Hematopoietic multipotent progenitor cell (in vitro differentiated cells): ENCODE data around the gene ZNF764. TPM values are rescaled to one million over a fixed set of nuclear protein-coding genes. Genes with fewer than 3 reads are reported as not detected.
"Not testable (repeated sequence)": the region's sequence is repeated elsewhere in the genome, so short reads cannot be mapped to it uniquely, and the experiment has no call there.

Experiments used
- DNase-seq, 3 donors: peaks; one replicate each; pipeline ENCODE4 v3.0.0-alpha.2; 2011 to 2015; ENCODE audit warnings: low read depth in 2 of 3, low spot score in 2 of 3
- total RNA-seq: library from RNA; depleted of rRNA; stranded (reverse); fragments of >200 nt; gene quantifications from one replicate; pipeline ENCODE4 v1.2.3, GENCODE V29; 2012

Gene ZNF764
- total RNA-seq, 1 donor, result 16.7 TPM

DNA sequence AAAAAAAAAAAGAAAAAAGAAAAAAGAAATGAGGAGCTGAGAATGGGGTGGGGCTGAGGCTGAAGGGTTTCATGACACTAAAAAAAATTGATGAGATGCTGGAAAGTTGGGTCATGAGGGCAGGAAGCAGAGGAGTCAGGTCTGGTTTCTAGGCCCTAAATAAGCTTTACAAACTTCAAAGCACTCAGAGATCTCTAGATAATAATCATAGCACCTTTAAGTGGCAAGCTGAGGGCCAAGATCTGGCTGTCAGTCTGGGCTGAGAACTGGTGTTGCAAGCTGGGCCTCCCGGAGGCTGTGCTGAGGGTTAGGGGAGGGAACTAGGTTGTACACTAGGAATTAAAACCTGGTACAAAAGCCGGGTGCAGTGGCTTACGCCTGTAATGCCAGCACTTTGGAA lies 6.4 kb downstream of the ZNF764 start:
- peak in 1 of 3 donors; percentile 43 for DNase-seq

DNA sequence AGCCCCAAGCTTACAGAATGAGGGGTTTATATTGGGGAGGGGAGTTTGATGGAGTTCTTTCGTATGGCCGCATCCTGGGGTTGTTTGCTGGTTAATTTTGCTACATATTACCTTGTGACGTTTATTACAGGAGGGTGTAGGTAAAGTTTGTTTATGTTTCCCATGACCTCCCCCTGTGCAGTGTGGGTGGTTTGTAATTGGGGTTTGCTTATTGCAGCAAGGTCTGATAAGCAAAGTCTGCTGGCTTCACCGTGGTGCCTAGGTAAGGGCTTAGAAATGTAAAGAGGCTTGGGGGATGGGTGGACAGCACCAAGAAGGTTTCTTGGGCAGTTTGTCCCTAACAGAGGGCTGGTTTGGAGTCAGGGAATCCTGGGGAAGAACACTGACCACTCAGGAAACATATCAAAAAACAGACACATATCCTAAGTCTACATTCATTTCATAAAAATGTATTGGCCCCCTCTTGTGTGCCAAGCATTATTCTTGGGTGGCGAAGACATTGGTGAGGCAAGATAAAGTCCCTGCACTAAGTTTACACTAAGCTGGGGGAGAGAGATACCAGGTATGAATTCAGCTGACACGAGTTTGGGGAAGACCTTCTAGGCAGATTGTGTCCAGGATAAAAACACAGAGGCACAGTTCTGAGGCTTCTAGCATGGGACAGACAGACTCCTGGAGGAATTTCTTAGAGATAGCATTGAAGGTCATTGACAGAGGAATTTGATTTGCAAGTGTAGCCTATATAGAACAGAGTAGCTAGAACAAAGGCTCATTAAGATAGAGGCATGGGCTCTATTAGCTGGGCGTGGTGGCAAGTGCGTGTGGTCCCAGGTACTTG lies 9.5 kb downstream of the ZNF764 start:
- no peak for DNase-seq

DNA sequence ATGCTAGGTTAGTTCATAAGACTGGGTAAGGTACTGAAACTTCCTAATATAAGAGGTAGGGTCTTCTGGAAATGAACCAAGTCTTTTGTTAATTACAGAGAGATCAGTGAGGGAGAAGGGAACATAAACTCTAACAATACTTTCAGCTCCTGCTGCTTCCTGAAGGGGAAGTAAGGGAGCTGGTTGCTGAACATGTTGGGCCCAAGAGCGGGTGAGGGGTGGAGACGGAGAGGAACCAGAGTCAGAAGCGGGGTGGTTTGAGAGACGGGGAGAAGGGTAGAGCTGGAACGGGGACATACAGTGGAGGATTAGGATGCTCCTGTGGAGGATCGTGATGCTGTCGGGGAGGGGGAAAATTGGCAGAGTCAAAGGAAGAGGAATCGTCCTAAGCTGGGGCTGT lies 12.1 kb downstream of the ZNF764 start:
- no peak for DNase-seq

DNA sequence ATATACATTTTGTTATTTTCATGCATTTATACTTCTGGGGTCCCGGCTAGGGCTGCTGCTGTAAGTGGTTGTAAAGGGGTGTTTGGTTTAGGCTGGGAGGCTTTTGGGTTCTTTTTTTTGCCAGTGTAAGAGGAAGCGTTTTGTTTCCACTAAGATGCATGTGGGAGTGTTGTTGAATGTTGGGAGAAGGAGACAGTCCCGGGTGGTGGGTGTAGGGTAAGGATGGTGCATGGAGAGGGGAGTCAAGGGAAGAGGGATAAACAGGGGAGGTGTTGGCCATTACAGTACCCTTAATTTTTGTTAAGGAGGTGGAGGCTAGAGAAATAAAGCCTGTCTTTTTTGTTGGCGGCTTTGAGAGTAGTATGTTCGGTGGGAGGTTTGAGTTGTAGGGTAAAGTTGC lies 15.1 kb downstream of the ZNF764 start:
- DNase-seq, result no peak

DNA sequence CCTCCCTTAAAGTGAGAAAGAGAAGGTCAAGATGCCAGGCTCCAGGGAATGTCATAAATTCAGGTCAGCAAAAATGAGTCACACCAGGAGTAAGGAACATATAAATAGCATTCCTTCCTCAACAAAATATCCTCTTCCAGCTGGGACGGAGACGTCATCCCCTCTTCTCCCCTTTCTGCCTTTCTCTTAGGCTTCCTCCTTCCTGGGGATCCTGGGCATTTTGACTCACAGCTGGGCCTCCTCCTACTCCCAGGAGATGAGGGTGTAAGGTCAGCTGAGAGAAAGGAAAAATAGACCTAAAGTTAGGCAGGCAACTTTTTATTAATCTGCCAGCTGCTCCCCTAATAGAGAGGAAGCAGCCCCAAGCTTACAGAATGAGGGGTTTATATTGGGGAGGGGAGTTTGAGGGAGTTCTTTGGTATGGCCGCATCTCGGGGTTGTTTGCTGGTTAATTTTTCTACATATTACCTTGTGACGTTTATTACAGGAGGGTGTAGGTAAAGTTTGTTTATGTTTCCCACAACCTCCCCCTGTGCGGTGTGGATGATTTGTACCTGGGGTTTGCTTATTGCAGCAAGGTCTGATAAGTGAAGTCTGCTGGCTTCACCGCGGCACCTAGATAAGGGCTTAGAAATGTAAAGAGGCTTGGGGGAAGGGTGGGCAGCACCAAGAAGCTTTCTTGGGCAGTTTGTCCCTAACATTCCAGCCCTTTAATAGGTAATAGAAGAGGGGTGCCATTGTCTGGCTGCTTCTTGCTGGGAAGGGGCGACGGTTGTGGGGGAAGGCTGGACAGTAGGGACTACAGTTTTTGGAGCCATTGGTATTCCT lies 16.5 kb downstream of the ZNF764 start:
- DNase-seq, result no peak

DNA sequence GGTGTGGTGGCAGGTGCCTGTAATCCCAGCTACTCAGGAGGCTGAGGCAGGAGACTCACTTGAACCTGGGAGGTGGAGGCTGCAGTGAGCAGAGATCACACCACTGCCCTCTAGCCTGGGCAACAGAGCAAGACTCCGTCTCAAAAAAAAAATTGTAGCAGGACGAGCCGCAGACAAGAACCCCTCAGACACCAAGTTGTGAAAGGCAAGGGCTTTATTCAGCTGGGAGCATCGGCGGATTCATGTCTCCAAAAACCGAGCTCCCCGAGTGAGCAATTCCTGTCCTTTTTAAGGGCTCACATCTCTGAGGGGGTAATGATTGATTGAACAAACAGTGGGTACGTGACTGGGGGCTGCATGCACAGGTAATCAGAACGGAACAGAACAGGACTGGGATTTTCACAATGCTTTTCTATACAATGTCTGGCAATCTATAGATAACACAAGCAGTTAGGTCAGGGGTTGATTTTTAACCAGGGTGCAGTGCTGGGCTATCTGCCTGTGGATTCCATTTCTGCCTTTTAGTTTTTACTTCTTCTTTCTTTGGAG lies 17.2 kb downstream of the ZNF764 start:
- DNase-seq, result not testable (repeated sequence)

DNA sequence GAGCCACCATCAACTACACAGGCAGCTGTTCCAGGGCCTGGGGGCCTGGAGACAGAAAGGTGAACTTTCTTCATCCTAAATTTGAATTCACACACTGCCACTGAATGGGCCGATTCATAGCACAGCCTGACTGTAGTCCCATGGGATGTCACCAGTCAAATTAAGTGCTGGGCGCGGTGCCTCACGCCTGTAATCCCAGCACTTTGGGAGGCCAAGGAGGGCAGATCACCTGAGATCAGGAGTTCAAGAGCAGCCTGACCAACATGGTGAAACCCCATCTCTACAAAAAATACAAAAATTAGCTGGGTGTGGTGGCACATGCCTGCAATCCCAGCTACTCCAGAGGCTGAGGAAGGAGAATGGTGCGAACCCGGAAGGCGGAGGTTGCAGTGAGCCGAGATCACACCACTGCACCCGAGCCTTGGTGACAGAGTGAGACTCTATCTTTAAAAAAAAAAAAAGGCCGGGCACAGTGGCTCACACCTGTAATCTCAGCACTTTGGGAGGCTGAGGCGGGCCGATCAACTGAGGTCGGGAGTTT lies 18.1 kb downstream of the ZNF764 start:
- not testable (repeated sequence) for DNase-seq

DNA sequence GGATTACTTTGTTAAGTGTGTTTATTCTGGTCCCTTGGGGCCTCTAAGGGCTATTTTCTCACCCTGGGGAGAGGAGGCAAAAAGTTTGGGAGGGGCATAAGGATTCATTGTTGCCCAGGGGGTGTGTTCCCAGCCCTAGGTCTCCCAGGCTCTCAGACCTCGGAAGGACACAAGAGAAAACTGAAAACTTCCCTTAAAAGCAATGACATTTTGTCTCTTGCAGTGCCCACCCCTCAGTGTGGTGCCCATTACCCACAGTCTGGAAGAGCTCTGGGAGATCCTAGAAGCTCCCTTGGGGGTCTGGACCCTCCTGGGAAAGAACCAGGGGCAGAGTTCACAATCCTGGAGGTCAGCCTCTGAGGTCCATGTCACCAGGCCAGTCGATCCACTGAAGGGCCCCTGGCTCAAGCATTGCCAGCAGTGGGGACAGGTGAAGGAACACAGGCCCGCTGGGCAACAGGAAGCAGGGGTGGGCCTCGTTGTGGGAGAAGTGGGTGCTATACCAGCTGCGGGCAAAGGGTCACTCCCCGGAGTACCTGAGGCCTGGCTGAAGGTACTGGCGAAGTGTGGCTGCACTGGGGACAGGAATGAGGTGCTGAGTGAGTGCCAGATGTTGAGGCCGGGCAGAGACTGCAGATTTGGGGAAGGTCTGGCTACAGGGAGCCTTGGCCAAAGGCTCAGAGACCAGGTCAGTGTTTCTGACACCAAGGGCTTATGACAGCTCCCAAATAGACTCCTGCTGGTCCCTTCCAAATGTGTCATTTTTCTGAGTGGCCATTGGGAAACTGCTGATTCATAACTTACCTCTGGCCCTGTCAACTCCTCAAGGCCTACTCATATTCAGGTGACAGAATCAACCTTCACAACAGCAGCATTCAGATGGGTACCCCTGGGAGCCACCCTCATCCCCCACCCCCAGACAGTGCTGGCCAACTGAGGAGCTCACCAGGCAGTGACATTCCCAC lies 18.9 kb downstream of the ZNF764 start:
- no peak for DNase-seq

DNA sequence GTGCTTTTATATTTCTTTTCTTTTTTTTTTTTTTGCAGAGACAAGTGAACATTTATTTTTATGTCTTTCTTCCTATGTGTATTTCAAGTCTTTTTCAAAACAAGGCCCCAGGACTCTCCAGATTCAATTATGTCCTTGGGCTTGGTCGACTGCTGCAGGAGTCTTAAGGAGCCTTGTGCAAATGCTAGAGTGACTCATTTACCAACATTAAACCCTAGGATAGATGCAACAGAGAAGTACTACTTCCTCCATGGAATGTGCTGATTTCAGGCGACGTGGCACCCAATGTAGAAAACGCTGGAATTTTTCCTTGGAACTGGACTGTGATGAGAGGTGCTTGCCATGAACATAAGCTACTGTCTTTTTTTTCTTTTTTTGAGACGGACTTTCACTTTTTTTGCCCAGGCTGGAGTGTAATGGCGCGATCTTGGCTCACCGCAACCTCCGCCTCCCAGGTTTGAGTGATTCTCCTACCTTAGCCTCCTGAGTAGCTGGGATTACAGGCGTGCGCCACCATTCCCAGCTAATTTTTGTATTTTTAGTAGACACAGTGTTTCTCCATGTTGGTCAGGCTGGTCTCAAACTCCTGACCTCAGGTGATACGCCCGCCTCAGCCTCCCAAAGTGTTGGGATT lies 21.7 kb downstream of the ZNF764 start:
- not testable (repeated sequence) for DNase-seq

DNA sequence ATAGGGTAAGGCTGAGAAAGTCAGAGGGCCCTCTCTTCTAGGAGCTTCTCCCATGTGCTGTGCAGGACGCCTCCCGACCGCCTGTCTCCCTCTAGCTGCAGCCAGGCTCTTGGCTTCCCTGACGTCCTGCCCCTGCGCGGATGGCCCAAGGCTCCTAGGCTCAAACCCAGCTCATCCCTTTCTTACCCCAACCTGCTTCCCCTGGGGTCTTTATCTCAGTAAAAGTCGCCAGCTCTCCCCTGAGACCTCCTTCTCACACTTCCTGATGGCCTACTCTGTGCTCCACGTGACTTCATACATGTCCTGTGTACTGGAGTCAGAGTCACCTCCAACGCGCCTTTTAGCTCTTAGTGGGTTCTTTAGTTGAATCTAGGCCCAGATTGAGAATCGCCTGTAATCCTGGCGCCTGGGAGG lies 22.4 kb downstream of the ZNF764 start:
- DNase-seq, result peak; percentile 31 to 84 (median 73)

DNA sequence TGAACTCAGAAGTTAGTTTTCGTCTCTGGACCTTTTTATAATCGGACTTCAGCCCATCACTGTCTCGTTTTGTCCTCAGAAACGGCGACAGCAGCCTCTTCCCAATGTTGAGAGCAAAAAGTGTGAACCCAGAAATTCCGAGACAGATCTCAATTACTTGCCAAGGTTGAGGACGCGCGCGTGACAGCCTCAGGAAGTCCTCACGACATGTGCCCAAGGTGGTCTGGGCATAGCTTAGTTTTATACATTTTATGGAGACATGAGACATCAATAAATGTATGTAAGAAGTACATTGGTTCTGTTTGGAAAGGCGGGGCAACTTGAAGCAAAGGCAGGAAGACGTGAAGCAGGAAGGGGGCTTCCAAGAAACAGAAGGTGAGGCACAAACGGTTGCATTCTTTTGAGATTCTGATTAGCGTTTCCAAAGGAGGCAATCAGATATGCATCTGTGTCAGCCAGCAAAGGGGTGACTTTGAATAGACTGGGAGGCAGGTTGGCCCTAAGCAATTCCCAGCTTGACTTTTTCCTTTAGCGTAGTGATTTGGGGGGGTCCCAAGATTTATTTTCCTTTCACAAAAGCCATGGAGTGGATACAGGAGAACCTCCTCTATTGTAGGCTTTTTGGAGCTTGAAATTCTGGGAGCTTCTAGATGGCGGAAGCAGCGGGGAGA lies 22.9 kb downstream of the ZNF764 start:
- DNase-seq, result no peak

DNA sequence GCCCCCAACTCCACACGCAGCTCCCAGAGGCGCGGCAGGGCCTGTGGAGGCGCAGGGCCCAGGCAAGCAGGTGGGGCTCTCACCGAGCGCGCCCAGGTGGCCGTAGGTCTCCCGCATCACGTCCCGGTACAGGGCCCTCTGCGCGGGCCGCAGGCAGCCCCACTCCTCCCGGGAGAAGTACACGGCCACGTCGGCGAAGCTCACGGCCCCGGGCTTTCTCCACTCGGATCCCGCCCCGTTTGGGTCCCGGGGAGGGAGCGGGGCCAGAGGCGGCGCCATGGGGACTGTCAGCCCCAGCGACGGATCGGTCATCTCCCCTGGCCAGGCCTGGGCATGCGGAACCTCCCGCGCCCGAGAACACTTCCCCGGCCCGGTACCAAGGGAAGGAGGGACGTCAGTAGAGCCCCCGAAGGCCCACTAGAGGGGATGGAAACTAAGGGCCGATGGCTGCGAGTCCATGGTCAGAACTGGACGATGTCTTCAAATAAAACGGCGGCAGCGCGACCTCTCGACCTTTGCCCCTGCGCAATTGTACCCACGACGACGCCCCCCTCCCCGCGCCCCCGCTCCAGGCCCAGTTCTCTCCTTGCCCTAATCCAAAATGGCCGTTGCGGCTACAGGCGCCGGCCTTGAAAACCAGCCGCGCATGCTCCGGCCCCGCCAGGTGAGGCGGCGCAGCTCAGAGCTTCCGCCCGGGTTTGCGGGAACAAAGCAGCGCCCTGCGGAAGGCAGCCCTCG lies 23.6 kb downstream of the ZNF764 start, which contains the start of gene ZNF747:
TSS of gene ZNF747 (minus strand) at position 491 of the 738 bp plus-strand sequence. CDS start at position 312, 179 bp downstream.
- DNase-seq, result peak; percentile 81 to 91 (median 91)

DNA sequence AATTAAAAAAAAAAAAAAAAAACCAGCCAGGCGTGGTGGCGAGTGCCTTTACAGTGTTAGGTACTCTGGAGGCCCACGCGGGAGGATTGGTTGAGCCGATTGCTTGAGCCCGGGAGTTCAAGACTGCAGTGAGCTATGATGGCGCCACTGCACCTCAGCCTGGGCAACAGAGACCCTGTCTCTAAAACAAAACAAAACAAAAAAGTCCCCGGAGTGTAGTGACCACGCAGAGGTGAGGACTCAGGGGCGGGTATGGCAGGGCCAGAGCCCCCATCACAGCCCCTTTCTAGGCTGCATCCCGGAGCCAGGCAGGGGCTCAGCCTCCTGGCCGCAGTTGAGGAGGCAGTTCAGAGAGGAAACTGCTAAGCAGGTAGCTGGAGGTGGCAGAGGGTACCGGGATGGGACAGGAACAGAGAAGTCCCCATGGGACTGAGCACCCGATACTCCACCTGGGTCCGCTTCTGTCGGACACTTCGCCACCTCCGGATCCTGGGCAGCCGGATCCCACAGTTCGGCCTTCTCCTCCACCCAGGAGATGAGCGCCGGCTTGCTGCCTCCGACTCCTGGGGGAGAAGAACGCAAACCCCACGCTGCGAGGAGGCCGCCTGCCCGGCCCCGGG lies 24.3 kb downstream of the ZNF764 start:
- peak in 2 of 3 donors; percentile 23 to 35 for DNase-seq

DNA sequence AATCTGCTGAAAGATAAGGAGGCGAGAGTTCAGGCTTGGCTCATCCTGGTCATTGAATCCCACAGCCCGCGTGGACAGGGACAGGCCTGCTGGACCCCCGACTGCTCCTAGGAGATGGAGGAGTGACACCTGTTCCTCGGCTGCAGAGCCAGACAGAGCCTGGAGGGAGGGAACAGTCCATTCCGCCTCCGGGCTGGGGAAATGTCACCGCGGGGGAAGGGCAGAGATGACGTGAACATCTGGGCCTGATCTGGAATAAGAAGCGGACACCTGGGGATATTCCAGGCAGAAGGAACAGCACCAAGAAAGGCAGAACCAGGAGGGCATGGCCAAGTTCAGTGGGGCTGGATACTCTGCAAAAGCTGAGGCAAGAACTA lies 25.0 kb downstream of the ZNF764 start:
- no peak for DNase-seq

DNA sequence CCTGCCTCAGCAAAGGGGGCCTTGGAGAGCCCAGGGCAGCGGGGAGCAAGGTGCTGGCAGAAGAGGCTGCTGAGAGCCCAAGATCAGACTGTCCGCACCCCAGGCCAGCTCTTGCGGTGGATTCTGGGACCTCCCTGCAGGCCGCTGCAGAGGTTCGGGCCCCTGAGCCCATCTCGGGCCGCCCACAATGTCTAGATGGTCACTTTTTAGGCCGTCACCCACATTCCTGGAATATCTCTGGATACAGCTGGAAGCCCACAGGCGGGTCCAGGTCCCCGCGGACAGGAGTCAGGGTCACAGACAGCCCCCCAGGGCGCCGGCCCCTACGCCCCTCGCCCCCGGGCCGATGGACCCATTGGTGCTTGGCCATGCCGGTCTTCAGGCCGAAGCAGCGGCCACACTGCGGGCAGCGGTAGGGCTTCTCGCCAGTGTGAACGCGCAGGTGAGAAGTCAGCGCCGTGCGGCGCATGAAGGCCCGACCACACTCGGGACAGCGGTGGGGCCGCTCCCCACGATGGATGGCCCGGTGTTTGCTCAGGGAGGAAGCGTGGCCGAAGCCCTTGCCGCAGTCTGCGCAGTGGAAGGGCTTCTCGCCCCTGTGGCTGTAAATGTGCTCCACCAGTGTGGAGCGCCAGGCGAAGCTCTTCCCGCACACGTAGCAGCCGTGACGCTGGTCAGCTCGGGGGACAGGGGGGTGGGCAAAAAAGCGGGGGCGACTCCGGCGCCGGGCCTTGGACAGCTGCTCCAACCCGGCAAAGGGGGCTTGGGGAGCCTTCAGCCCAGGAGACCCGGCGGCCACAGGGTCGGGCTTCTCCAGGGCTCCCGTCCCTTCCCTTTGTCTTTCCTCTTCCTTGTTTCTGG lies 25.7 kb downstream of the ZNF764 start:
- DNase-seq, result no peak

DNA sequence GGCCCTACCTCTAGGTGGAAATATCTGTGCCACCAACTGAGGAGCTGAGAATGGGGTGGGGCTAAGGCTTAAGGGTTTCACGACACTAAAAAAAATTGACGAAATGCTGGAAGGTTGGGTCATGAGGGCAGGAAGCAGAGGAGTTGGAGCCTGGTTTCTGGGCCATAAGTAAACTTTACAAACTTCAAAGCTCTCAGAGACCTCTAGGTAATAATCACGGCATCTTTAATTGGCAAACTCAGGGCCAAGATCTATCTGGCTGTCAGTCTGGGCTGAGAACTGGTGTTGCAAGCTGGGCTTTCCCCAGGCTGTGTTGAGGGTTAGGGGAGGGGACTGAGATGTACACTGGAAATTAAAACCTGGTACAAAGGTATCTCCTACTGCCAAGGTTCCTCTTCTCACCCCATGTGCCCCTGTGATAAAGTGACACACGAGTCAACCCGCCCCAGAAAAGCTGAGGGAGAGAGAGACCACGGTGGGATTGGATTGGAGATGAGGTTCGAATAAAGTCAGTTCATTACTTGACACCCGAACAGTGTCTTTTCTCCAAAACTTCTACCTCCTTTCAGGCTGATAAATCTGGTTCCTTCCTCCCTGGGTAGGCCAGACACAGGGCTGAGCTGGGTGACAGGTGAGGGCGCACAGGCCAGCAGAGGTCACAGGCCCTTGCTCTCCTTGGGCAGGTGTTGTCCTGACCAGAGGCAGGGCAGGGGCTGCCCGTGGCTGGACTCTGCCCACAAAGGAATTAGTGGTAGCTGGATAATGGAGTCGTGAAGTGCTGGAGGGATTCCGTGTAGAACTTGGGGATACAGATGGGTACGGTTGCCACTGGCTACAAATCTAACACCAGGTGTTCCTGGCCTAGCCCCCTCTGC lies 27.8 kb downstream of the ZNF764 start:
- DNase-seq, result no peak
